ENCODE measurements around the gene TFDP1. TPM values are rescaled to one million over a fixed set of nuclear protein-coding genes. Genes with fewer than 3 reads are reported as not detected.

The TFDP1 gene
- total RNA-seq, 4 donors from 2014 or later, result 48.0 to 84.2 (median 53.9) TPM

DNA sequence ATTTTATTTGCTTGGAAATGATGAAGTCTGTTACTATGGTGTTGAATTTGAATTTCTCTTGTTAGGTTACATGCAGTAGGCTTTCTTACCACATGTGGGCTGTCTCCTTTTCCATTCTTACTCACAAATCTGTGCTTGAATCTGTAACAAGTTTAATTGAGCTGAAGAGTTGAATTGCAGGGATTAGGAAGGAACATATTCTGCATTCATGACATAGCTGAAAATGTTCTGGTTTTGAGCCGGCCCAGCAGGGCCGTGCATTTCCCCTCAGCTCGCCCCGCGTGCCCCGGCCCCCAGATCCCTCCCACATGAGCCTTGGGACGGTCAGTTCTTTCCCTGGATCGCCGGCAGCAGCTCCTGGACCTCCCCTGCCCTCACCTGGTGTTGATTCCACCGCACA, 28.1 kb downstream of the TFDP1 start:
- H3K9me3 ChIP-seq, result no peaks in the 10 kb centered on the region
- H3K36me3 ChIP-seq, result peaks cover 0 to 4% of the 10 kb centered on the region in 2 donors
- H3K4me3 ChIP-seq (replicated peaks in 1 of 3), result no peak overlapping the region
- intact Hi-C loops (cut with DNase I), result no loop called here
- H3K4me1 ChIP-seq, result peaks cover 10 to 17% of the 10 kb centered on the region in 2 donors
- H3K27ac ChIP-seq, result no peak overlapping the region
- 93 to 95% methylated on average over 10 of the region's 10 CpGs for WGBS, 2 donors
- no peak for TF ChIP-seq POLR2A (IDR thresholded peaks at IDR 0.05)
- TF ChIP-seq, protein P1, sequence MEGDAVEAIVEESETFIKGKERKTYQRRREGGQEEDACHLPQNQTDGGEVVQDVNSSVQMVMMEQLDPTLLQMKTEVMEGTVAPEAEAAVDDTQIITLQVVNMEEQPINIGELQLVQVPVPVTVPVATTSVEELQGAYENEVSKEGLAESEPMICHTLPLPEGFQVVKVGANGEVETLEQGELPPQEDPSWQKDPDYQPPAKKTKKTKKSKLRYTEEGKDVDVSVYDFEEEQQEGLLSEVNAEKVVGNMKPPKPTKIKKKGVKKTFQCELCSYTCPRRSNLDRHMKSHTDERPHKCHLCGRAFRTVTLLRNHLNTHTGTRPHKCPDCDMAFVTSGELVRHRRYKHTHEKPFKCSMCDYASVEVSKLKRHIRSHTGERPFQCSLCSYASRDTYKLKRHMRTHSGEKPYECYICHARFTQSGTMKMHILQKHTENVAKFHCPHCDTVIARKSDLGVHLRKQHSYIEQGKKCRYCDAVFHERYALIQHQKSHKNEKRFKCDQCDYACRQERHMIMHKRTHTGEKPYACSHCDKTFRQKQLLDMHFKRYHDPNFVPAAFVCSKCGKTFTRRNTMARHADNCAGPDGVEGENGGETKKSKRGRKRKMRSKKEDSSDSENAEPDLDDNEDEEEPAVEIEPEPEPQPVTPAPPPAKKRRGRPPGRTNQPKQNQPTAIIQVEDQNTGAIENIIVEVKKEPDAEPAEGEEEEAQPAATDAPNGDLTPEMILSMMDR (IDR thresholded peaks at IDR 0.05), result no peak
- no peak for DNase-seq
- H3K27me3 ChIP-seq, result no peaks in the 10 kb centered on the region

DNA sequence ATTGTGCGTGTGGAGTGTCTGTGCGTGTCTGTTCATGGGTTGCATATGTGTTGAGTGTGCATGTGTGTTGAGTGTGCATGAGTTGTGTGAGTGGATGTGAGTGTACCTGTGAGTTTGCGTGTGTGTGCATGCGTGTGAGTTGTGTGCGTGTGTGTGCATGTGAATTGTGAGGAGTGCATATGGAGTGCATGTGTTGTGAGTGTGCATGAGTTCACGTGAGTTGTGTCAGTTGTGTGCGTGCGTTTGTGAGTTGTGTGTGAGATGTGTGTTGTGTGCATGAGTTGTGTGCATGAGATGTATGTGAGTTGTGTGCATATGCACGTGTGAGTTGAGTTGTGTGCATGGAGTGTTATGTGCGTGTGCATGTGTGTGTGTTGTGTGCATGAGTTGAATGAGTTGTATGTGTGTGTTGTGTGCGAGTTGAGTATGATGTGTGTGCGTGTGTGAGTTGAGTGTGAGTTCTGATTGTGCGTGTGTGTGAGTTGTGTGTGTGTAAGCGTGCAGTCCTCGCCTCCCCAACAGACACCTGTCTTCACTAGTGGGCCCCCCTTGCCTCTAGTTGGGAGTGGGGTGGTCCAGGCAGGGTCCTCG, 29.3 kb downstream of the TFDP1 start:
- Histone ChIP-seq H3K4me3 (replicated peaks in 1 of 3) (no peak overlapping the region), H3K27ac (no peak overlapping the region), H3K36me3 (peaks cover 0 to 4% of the 10 kb centered on the region in 2 donors), H3K4me1 (peaks cover 10 to 17% of the 10 kb centered on the region in 2 donors), H3K27me3 (no peaks in the 10 kb centered on the region), H3K9me3 (no peaks in the 10 kb centered on the region)
- TF ChIP-seq, protein P1 (IDR thresholded peaks at IDR 0.05), result no peak
- no peak for TF ChIP-seq POLR2A (IDR thresholded peaks at IDR 0.05)
- intact Hi-C loops (cut with DNase I), result no loop called here
- DNase-seq, result no peak
- 95 to 98% methylated on average over 16 of the region's 16 CpGs for WGBS, 2 donors

DNA sequence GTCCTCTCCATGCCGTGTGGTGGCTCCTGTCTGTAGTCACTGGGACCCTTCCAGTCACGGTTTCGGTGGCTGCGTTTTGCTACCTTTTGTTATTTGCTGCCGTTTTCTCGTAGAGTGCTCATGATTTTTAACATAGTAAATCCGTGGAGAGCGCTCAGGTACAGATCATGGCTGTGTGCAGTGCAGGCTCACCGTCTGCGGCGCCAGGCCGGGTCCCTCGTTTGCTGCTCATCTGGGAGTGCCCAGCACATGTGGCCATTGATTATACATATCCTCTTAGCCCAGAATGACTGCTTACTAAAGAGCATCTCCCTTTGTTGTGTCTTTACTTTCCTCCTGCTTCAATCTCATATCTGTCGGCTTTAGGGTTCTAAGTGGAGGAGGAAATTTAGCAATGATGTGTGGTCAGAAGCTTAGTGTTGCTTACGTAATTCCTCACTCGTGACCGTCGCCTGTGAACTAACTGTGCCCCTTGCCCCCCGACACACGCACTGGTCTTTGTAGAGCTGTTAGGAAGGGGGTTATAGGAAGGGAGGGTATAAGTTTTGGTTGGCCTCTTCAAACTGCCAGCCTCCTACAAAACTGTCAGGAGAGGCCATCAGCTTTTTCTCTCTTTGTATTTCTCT, 31.8 kb downstream of the TFDP1 start:
- Histone ChIP-seq H3K27me3 (no peaks in the 10 kb centered on the region), H3K4me3 (replicated peaks in 1 of 3) (no peak overlapping the region), H3K9me3 (no peaks in the 10 kb centered on the region), H3K27ac (peak overlapping the region in 2 of 3 donors; percentile 34 to 52), H3K4me1 (peaks cover 10 to 17% of the 10 kb centered on the region in 2 donors), H3K36me3 (no peaks in the 10 kb centered on the region)
- 72 to 82% methylated on average over 20 of the region's 20 CpGs for WGBS, 2 donors
- intact Hi-C loops (cut with DNase I), result no loop called here
- DNase-seq, result peak in 1 of 2 donors; percentile 12
- TF ChIP-seq, protein P1 (IDR thresholded peaks at IDR 0.05), result no peak

DNA sequence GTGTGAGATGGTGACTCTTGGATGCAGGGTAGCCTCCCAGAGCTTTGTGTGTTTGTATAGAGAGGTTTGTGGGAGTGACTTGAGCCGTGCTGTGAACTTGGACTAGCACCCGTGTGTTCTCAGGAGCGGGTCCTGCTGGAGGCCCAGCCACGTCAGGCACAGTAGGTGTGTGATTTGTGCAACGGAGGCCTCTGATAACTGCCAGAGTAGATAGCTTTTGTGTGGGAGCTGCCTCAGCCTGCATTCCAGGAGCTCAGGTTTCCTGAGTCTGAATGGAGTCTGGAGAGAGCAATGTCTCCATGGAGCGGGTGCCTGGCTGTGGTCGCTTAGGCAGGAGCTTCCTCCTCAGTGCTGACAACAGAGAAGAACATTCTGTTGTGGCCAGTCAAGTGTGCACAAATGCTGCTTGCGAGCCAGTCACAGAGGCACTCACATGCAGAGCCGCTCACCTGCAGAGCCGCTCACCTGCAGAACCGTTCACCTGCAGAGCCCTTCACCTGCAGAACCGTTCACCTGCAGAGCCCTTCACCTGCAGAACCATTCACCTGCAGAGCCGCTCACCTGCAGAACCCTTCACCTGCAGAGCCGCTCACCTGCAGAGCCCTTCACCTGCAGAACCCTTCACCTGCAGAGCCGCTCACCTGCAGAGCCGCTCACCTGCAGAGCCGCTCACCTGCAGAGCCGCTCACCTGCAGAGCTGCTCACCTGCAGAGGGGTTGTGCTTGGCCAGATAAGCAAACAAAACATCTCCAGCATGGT, 32.6 kb downstream of the TFDP1 start:
- Histone ChIP-seq H3K4me3 (replicated peaks in 1 of 3) (no peak overlapping the region), H3K36me3 (no peaks in the 10 kb centered on the region), H3K27me3 (no peaks in the 10 kb centered on the region), H3K27ac (peak overlapping the region; percentile 34 to 57 (median 52)), H3K9me3 (no peaks in the 10 kb centered on the region), H3K4me1 (peaks cover 10 to 17% of the 10 kb centered on the region in 2 donors)
- peak; percentile 86 to 87 for DNase-seq
- TF ChIP-seq, protein P1 (IDR thresholded peaks at IDR 0.05), result no peak
- TF ChIP-seq POLR2A (IDR thresholded peaks at IDR 0.05), result peak in 1 of 2 donors; percentile 27
- intact Hi-C loops (cut with DNase I), result no loop called here
- 40 to 55% methylated on average over 17 to 18 of the region's 18 CpGs for WGBS, 2 donors

DNA sequence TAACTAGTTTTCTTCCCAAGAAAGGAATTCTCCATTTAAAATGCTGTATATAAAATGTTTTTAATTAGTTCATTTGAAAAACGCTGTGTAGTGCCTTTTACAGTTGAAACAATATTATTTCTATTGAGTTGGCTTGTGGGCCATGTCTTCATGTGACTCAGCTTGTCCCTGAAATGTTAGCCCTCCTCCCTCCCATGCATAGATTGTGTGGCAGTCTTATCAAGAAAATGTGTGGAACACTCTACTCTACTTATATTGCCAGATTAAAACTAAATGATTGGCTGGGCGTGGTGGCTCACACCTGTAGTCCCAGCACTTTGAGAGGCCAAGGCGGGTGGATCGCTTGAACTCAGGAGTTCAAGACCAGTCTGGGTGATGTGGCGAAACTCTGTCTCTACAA, 33.4 kb downstream of the TFDP1 start:
- peaks cover 0 to 2% of the 10 kb centered on the region in 2 donors for H3K36me3 ChIP-seq
- TF ChIP-seq, protein P1 (IDR thresholded peaks at IDR 0.05), result no peak
- TF ChIP-seq POLR2A (IDR thresholded peaks at IDR 0.05), result no peak
- no peaks in the 10 kb centered on the region for H3K9me3 ChIP-seq
- H3K4me1 ChIP-seq, result peaks cover 10 to 17% of the 10 kb centered on the region in 2 donors
- H3K27ac ChIP-seq, result no peak overlapping the region
- no peak overlapping the region for H3K4me3 ChIP-seq (replicated peaks in 1 of 3)
- H3K27me3 ChIP-seq, result no peaks in the 10 kb centered on the region
- no peak for DNase-seq
- intact Hi-C loops (cut with DNase I), result no loop called here
- 90 to 93% methylated on average over 5 of the region's 5 CpGs for WGBS, 2 donors

All from thyroid gland (tissue), 4 donors.